ENCODE results near the gene KIT.

KIT gene

DNA sequence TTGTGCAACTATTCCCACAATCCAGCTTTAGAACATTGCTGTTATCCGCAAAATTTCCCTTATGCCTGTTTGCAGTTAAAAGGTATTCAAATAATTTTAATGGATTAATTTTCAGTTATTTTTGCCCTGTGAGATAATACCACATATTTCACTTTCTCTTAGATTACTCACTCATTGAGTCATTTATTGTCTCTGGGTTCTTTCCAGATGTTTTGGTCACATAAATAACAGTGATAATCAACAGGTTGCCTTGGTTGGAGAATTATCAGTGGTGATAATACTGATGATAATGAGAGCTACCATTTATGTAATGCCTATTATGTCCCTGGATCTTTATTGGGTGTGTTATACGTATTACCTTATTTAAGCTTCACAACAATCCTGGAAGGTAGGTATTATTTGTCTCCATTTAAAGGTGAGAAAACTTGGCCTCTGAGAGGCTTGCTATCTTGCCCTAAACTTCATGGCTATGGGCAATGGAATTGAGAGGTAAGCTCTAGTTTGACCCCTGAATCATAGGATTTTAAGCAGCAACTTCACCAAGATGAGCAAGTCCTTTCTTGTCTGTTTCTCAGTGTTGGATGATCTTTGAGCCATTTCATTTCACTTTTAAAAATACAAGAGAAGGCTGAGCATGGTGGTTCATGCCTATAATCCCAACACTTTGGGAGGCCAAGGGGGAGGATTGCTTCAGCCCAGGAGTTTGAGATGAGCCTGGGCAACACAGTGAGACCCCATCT lies 87.4 kb downstream of the KIT start:
- DNase-seq (ENCODE audit: low read depth in 2 of 2) = no peak

DNA sequence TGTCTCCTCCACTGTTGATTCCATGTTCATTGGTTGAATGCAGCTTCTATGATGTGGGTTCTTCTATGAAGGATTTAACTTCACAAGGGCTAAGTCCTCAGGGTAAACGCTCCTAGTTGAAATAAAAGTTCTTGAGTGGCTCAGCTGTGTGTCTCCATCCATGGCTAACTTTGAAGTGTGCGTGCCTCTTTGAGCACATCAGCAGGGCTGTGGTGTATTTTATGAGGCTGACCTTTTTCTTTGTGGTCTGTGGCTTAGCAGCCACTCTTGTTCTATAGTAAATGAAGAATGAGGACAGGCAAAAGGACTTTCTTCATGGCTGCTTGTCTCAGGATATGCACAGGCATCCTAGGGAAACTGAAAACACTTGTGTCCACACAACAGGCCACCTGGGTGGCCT lies 88.5 kb downstream of the KIT start:
- peak; percentile 16 to 19 for DNase-seq (ENCODE audit: low read depth in 2 of 2)

DNA sequence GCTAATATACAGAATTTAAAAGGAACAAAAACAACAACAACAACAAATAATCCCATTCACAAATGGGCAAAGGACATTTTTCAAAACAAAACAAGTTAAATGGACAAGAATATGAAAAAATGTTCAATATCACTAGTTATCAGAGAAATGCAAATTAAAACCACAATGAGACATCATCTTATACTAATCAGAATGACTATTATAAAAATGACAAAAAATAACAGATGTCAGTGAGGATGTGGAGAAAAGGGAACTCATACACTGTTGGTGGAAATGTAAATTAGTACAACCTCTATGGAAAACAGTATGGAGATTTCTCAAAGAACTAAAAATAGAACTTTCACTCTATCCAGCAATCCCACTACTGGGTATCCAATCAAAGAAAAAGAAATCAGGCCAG lies 92.6 kb downstream of the KIT start:
- no peak for DNase-seq (ENCODE audit: low read depth in 2 of 2)

- DNase-seq (ENCODE audit: low read depth in 2 of 2) = no peak
These were observed 96.6 kb downstream of the KIT start for GRCh38 chr4:54754394-54754793.

DNA sequence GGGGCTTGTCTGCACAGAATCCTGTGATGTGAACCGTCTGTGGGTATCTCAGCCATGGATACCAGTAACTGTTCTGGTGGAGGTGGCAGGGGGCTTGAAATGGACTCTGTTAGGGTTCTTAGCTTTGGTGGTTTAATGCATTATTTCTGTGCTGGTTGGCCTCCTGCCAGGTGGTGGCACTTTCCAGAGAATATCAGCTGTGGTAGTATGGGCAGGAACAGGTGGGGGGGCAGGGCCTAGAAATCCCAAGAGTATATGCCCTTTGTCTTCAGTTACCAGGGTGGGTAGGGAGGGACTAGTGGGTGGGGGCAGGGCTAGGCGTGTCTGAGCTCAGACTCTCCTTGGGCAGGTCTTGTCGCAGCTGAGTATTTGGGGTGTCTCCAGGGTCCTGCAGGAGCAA lies 106.7 kb downstream of the KIT start:
- no peak for DNase-seq (ENCODE audit: low read depth in 2 of 2)

GRCh38 chr4:54767376-54767775 lies 109.6 kb downstream of the KIT start:
- peak; percentile 64 to 74 for DNase-seq (ENCODE audit: low read depth in 2 of 2)

GRCh38 chr4:54773022-54773421 lies 115.3 kb downstream of the KIT start:
- no peak for DNase-seq (ENCODE audit: low read depth in 2 of 2)

DNA sequence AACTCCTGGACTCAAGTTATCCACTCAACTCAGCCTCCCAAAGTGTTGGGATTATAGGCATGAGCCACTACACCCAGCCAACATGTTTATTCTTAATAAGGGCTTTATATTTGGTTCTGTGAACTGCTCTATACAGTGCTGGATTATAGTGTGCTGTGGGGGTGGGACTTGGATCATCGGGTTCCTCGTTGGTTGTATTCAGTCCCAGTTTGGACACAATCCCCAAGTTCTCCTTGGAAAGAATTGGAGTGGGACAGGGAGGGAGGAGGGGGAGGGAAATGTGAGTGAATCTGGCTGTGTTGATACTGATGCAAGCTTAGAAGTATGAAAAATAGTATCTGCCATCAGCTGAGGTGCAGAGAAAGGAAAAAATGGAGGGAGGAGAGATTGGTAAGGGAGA lies 121.3 kb downstream of the KIT start:
- no peak for DNase-seq (ENCODE audit: low read depth in 2 of 2)

GRCh38 chr4:54779476-54780148 lies 121.9 kb downstream of the KIT start:
- no peak for DNase-seq (ENCODE audit: low read depth in 2 of 2)

DNA sequence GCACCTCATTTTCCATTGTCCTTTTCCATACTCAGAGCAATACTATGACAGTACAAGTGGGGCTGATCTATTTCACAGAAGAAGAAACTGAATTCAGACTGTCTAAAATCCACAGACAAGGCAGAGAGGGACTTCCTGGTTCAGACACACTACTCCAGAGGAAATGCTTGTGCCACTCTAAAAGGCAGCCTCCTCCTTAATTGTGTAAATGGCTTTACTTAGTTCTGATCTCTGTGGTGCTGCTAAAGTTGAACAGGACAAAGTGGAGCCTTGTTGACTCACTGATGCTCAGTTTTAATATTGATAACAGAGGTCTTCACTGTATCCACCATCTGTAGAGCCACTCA lies 122.4 kb downstream of the KIT start:
- no peak for DNase-seq (ENCODE audit: low read depth in 2 of 2)

DNA sequence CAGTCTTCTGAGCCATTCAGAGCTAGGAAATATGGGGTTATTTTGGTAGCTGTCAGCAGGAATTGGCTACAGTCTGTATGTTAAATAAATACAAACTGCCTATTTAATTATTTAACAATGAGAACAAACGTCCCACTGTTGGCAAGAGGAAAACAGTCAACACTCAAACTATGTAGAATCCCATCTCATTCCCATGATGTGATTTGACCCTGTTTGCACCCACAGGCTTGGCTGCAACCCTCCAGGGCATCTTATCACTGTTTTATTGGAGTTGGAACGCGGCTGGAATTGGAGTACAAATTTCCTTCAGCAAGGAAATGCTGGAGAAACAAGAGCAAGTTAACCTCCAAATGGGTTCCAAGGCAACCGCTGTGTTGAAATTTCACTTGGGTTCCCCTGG lies 124.0 kb downstream of the KIT start:
- no peak for DNase-seq (ENCODE audit: low read depth in 2 of 2)

DNA sequence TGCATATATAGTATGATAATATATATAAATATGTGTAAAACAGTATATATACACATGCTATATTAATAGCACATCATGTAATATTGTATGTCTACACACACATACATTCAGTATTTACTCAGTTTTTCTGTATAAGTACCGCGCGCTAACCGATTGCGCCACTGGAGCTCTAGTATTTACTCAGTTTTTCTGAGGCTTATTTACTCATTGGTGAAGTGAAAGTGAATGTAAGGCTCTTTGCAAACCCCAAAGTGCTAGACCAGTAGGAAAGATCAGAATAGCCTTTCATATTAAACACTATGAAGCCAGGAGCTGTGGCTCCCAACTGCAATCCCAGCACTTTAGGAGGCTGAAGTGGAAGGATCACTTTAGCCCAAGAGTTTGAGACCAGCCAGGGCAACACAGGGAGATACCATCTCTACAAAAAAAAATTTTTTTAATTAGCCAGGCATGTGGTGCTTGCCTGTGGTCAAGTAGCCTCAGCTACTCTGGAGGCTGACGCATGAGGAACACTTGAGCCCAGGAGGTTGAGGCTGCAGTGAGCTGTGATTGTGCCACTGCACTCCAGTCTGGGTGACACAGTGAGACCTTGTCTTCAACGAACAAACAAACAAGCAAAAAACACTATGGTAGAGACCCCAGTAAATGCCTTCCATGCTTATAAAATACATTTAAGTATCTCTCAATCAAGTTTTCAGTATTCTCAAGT lies 125.8 kb downstream of the KIT start:
- no peak for DNase-seq (ENCODE audit: low read depth in 2 of 2)

GRCh38 chr4:54784161-54784671 lies 126.5 kb downstream of the KIT start:
- peak; percentile 89 for DNase-seq (ENCODE audit: low read depth in 2 of 2)

Measured in fibroblast of skin of left quadriceps (primary cell).